Smooth muscle cell (in vitro differentiated cells): ENCODE measurements around the gene GLUL. TPM values are rescaled to one million over a fixed set of nuclear protein-coding genes. Genes with fewer than 3 reads are reported as not detected.
A peak's percentile ranks its signal among the peaks of the same experiment; 100 is the strongest.

Experiments used
- DNase-seq: peaks from one replicate; lab custom pipeline; 2025; ENCODE audit not compliant: unreplicated experiment; lab: John Stamatoyannopoulos, UW
- H2AFZ ChIP-seq: fragments of 200-600 bp; sonication (generic); 2 replicates; pipeline ENCODE4 v1.6.0; 2016; ENCODE audit warnings: antibody characterized with exemption, low read depth, mild to moderate bottlenecking
- H3F3A ChIP-seq: fragments of 200-600 bp; sonication (generic); 2 replicates; pipeline ENCODE4 v1.6.0; 2017; ENCODE audit warnings: antibody characterized with exemption, low read depth
- H3K27ac ChIP-seq: fragments of 200-600 bp; sonication (generic); 2 replicates; pipeline ENCODE4 v1.5.1; 2016; ENCODE audit warnings: low read depth, mild to moderate bottlenecking
- H3K27me3 ChIP-seq: fragments of 200-600 bp; sonication (generic); 2 replicates; pipeline ENCODE4 v1.6.1; 2016; ENCODE audit warnings: low read depth, mild to moderate bottlenecking
- H3K36me3 ChIP-seq: fragments of 200-600 bp; sonication (generic); 2 replicates; pipeline ENCODE4 v1.5.1; 2016; ENCODE audit warnings: low read depth
- H3K4me1 ChIP-seq: fragments of 200-600 bp; sonication (generic); 2 replicates; pipeline ENCODE4 v1.5.1; 2016; ENCODE audit warnings: low read depth
- H3K4me2 ChIP-seq: fragments of 200-600 bp; sonication (generic); 2 replicates; pipeline ENCODE4 v1.6.0; 2016; ENCODE audit warnings: mild to moderate bottlenecking
- H3K4me3 ChIP-seq: fragments of 200-600 bp; sonication (generic); 2 replicates; pipeline ENCODE4 v1.5.1; 2016; ENCODE audit warnings: mild to moderate bottlenecking
- H3K79me2 ChIP-seq: fragments of 200-600 bp; sonication (generic); 2 replicates; pipeline ENCODE4 v1.6.0; 2016; ENCODE audit warnings: low read depth, mild to moderate bottlenecking
- H3K9ac ChIP-seq: fragments of 200-600 bp; sonication (generic); 2 replicates; pipeline ENCODE4 v1.6.0; 2016; ENCODE audit warnings: low read depth
- H3K9me3 ChIP-seq: fragments of 200-600 bp; sonication (generic); replicated peaks from 2 replicates; pipeline ENCODE4 v1.5.1; 2016; ENCODE audit warnings: low read depth
- H4K20me1 ChIP-seq: fragments of 200-600 bp; sonication (generic); 2 replicates; pipeline ENCODE4 v1.6.0; 2016; ENCODE audit warnings: low read depth
- CTCF ChIP-seq: fragments of 200-600 bp; sonication (generic); IDR thresholded peaks from 2 replicates; pipeline ENCODE4 v1.5.1; 2017; ENCODE audit warnings: borderline replicate concordance, mild to moderate bottlenecking, antibody characterized with exemption; ENCODE audit not compliant: insufficient read depth, poor library complexity, severe bottlenecking
- WGBS: methylation state at CpG from one replicate; pipeline ENCODE4 v1.1.7; 2016; ENCODE audit warnings: low lambda C conversion rate; 5-methylcytosine and 5-hydroxymethylcytosine counted together
- polyA plus RNA-seq: library from polyadenylated mRNA; unstranded; fragments of >200 nt; fragmentation: Nextera tagmentation; extraction: Ambion mirVana; gene quantifications from 2 replicates; pipeline ENCODE4 v1.2.1, GENCODE V29; 2016
- total RNA-seq: library from RNA; depleted of rRNA; stranded (reverse); fragments of >200 nt; gene quantifications from 2 replicates; pipeline ENCODE4 v1.2.3, GENCODE V29; 2014

Gene GLUL
- total and polyA plus RNA-seq, 2 experiments from 2014 or later = 108 to 127 TPM

- 93% methylated on average over 1 of the region's 1 CpG for WGBS
- Histone ChIP-seq H3K79me2 (no peaks in the 10 kb centered on the region), H3K4me2 (no peak overlapping the region), H3F3A (no peaks in the 10 kb centered on the region), H3K9ac (no peak overlapping the region), H3K36me3 (no peaks in the 10 kb centered on the region), H3K4me1 (no peaks in the 10 kb centered on the region), H4K20me1 (no peaks in the 10 kb centered on the region), H3K27ac (no peak overlapping the region), H3K4me3 (no peak overlapping the region), H2AFZ (no peak overlapping the region), H3K9me3 (no peaks in the 10 kb centered on the region), H3K27me3 (no peaks in the 10 kb centered on the region)
- TF ChIP-seq CTCF = no peak
- DNase-seq = no peak
Measured at GRCh38 chr1:182405578-182405977, 14.0 kb upstream of the GLUL start.

- Histone ChIP-seq H3K4me3 (no peak overlapping the region), H3K27me3 (no peaks in the 10 kb centered on the region), H3K4me2 (no peak overlapping the region), H3K27ac (no peak overlapping the region), H3K36me3 (no peaks in the 10 kb centered on the region), H3K9me3 (no peaks in the 10 kb centered on the region), H4K20me1 (no peaks in the 10 kb centered on the region), H3F3A (no peaks in the 10 kb centered on the region), H3K79me2 (no peaks in the 10 kb centered on the region), H3K9ac (no peak overlapping the region), H2AFZ (no peak overlapping the region), H3K4me1 (no peaks in the 10 kb centered on the region)
- DNase-seq = no peak
- WGBS = 83% methylated on average over 1 of the region's 1 CpG
- TF ChIP-seq CTCF = no peak
Measured at GRCh38 chr1:182404781-182405180, 13.2 kb upstream of the GLUL start.

- H3K4me1 ChIP-seq = peaks cover 6% of the 10 kb centered on the region
- H3K27ac ChIP-seq = no peak within 1 kb of the TSS
- no peaks in the 10 kb centered on the region for H3K9me3 ChIP-seq
- H3K27me3 ChIP-seq = no peaks in the 10 kb centered on the region
- H2AFZ ChIP-seq = no peak within 1 kb of the TSS
- H3K79me2 ChIP-seq = no peaks in the 10 kb centered on the region
- no peak within 1 kb of the TSS for H3K9ac ChIP-seq
- no peak for TF ChIP-seq CTCF
- no peak for DNase-seq
- no peak within 1 kb of the TSS for H3K4me3 ChIP-seq
- H3K4me2 ChIP-seq = no peak within 1 kb of the TSS
- H4K20me1 ChIP-seq = no peaks in the 10 kb centered on the region
- WGBS = 95% methylated on average over 4 of the region's 4 CpGs
- H3K36me3 ChIP-seq = no peaks in the 10 kb centered on the region
- no peaks in the 10 kb centered on the region for H3F3A ChIP-seq
Measured at GRCh38 chr1:182400567-182400966, 9.0 kb upstream of the GLUL start, which contains the start of gene TEDDM1. Gene TEDDM1 (minus strand): TSS chr1:182400667. CDS start chr1:182400485, 182 bp downstream.

GRCh38 chr1:182397653-182398393 lies 6.2 kb upstream of the GLUL start:
- peak overlapping the region; percentile 22 for H3K27ac ChIP-seq

More at GRCh38 chr1:182397653-182398393, 6.2 kb upstream of the GLUL start:
- H3K4me2 ChIP-seq = peak overlapping the region; percentile 20
- no peaks in the 10 kb centered on the region for H3K36me3 ChIP-seq
- no peak overlapping the region for H3K9ac ChIP-seq
- H3K4me1 ChIP-seq = peaks cover 6% of the 10 kb centered on the region
- H4K20me1 ChIP-seq = no peaks in the 10 kb centered on the region
- DNase-seq = no peak
- no peaks in the 10 kb centered on the region for H3K9me3 ChIP-seq
- no peak overlapping the region for H3K4me3 ChIP-seq
- H3K79me2 ChIP-seq = no peaks in the 10 kb centered on the region
- 79% methylated on average over 8 of the region's 8 CpGs for WGBS
- no peaks in the 10 kb centered on the region for H3F3A ChIP-seq
- TF ChIP-seq CTCF = no peak
- no peaks in the 10 kb centered on the region for H3K27me3 ChIP-seq
- H2AFZ ChIP-seq = no peak overlapping the region
